ENCODE results near the gene NCOA3. TPM values are rescaled to one million over a fixed set of nuclear protein-coding genes. Genes with fewer than 3 reads are reported as not detected.

Gene NCOA3
- polyA plus RNA-seq, 1 of the 3 experiments (the other 2 are of a cell fraction): 5.8 TPM

- Histone ChIP-seq H3K36me3 (replicated peaks in 1 of 2; ENCODE audit: control insufficient read depth in 1 of 2, insufficient read depth in 2 of 2, low read length in 1 of 2) (peaks cover 0 to 5% of the 10 kb centered on the region in 2 experiments), H3K9ac (no peak overlapping the region), H3K4me2 (no peak overlapping the region), H3K9me2 (no peaks in the 10 kb centered on the region), H4K20me1 (ENCODE audit: insufficient read depth) (no peaks in the 10 kb centered on the region), H3K4me1 (ENCODE audit: control insufficient read depth in 1 of 2, insufficient read depth in 2 of 2, low read depth in 1 of 2, low read length in 1 of 2) (no peaks in the 10 kb centered on the region; a peak in 1 of 4 replicates), H3F3A (replicated peaks; ENCODE audit: insufficient read depth) (no peaks in the 10 kb centered on the region), H3K79me2 (ENCODE audit: insufficient read depth) (no peaks in the 10 kb centered on the region), H3K27ac (ENCODE audit: low read depth in 2 of 2, low read length in 1 of 2) (no peak overlapping the region), H3K27me3 (ENCODE audit: insufficient read depth) (no peaks in the 10 kb centered on the region), H2AFZ (ENCODE audit: low read depth) (no peak overlapping the region), H3K4me3 (ENCODE audit: low read depth in 2 of 2, low read length in 1 of 2) (no peak overlapping the region), H3K9me3 (no peaks in the 10 kb centered on the region)
- ChIA-PET POLR2A (no interaction called here), CTCF (interaction anchor here (1.2 to 24.9 kb wide), 7 partner anchors 13 to 947 kb away, joined by 3 to 437 read pairs (median 36); no protein-coding TSS in a partner anchor)
- TF ChIP-seq ELF1 (IDR thresholded peaks at IDR 0.05) (no peak), TEAD4 (IDR thresholded peaks at IDR 0.05; ENCODE audit: borderline replicate concordance, insufficient read depth) (no peak), RAD21 (IDR thresholded peaks at IDR 0.05; ENCODE audit: low read length) (no peak), PBX3 (IDR thresholded peaks at IDR 0.05) (no peak), MEF2A (IDR thresholded peaks at IDR 0.05; ENCODE audit: borderline replicate concordance, low read depth) (no peak), FOSL2 (IDR thresholded peaks at IDR 0.05; ENCODE audit: borderline replicate concordance, low read depth) (no peak), GATA2 (CRISPR knock-in tag; IDR thresholded peaks at IDR 0.05) (no peak), POLR2AphosphoS5 (IDR thresholded peaks at IDR 0.05; ENCODE audit: low read depth, low read length) (no peak), RCOR1 (IDR thresholded peaks at IDR 0.05; ENCODE audit: low read length) (no peak), SMC3 (IDR thresholded peaks at IDR 0.05; ENCODE audit: low read depth, low read length) (no peak), CHD2 (IDR thresholded peaks at IDR 0.05; ENCODE audit: low read length, partially characterized antibody) (no peak), REST (IDR thresholded peaks at IDR 0.05; ENCODE audit: low read depth, low read length) (no peak)
- WGBS (ENCODE audit: low lambda C conversion rate): 87% methylated on average over 10 of the region's 20 CpGs
- DNase-seq: no peak
Measured at GRCh38 chr20:47676219-47676721, 174.6 kb downstream of the NCOA3 start.

All from SK-N-SH (cell line).